Measurements from ENCODE around the gene HCLS1.

- no peak for TF ChIP-seq CTCF (IDR thresholded peaks at IDR 0.05; ENCODE audit: control extremely low read depth in 1 of 3, insufficient read depth in 1 of 3, low read depth in 1 of 3, low read length in 3 of 3)
- no peak for TF ChIP-seq CHD7 (IDR thresholded peaks at IDR 0.05; ENCODE audit: insufficient replicate concordance, low read length)
- no peak for TF ChIP-seq POLR2AphosphoS5 (IDR thresholded peaks at IDR 0.05; ENCODE audit: low read depth, low read length)
- no peak for TF ChIP-seq POLR2A (IDR thresholded peaks at IDR 0.05; ENCODE audit: control extremely low read depth in 1 of 2, low read depth in 2 of 2, low read length in 2 of 2)
- TF ChIP-seq SIRT6 (IDR thresholded peaks at IDR 0.05; ENCODE audit: low read length), result no peak
Measured at GRCh38 chr3:121707531-121708273, 47.0 kb upstream of the HCLS1 start.
